ENCODE data around the gene OPRD1. TPM values are rescaled to one million over a fixed set of nuclear protein-coding genes. Genes with fewer than 3 reads are reported as not detected.
A peak's percentile ranks its signal among the peaks of the same experiment; 100 is the strongest.

The OPRD1 gene
- polyA plus RNA-seq, 1 of the 3 experiments (the other 2 are of a cell fraction) = 0.07 TPM

DNA sequence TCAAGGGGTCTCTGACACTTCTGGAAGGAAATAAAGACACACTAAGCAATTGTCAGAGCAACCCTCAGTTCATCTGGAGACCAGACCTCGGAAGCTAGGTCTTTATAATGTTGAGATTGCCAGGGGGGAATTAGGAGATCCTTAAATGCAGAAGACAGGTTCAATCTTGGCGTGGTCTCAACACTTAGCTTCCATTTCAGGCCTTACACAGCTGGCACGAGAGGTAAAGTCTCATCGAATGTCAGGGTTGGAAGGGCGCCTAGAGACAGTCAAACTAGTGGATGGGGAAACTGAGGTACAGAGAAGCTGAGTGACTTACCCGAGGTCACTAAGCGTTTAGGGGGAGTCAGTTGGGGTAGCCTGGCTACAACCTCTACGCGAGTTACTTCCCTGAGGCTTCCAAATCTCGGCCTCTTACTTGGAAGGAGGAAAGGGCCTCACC is 101.8 kb downstream of the OPRD1 start:
- CTCF ChIA-PET = interaction anchor here (1.0 to 2.8 kb wide), 4 partner anchors 29 to 210 kb away, joined by 3 to 10 read pairs (median 4); partner anchors contain the start of gene TMEM200B
- H3K79me2 ChIP-seq (ENCODE audit: insufficient read depth) = peaks cover 16% of the 10 kb centered on the region

DNA sequence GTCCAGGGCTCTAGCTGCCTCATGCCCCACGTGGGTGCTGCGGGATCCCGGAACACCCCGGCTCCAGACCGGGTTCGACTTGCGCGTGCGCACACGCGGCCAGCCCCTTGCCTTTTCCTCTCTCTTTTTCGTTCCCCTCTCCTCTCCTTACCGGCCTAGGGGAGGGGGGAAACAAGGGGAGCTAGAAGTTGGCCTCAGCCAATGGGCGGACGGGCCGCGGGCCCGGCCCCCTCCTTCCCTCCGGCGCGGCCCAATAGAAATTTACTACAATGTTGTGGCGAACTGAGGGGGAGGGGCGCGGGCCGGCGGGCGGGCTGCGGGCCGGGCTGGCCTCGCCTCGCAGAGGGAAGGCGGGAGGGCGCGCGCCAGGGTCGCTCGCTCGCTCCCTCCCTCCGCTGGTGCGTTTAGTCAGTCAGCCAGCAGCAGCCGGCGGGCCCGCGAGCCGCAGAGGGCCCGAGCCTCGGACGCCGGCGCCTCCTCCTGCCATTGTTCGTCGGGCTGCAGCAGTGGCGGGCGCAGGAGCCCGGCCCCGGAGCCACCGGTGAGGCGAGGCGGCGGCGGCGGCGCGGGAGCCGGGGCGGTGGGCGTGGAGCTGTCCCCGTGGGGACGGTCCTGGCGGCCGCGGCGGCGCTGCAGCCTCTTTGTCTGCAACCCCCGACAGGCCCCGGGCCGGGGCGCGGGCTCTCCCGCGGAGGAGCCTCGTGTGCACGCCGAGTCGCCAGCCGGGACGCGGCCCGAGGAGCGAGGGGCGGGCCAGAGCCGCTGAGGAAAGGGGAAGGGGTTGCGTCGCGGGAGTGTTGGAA is 102.5 kb downstream of the OPRD1 start, which contains the start of gene EPB41:
Gene EPB41 (plus strand): TSS at position 342 of the 803 bp plus-strand sequence. CDS start 72,869 bp downstream, outside the sequence.
- peak within 1 kb of the TSS; percentile 87 for H3K4me2 ChIP-seq
- H3K27ac ChIP-seq (ENCODE audit: low read depth in 2 of 2, low read length in 1 of 2) = peak within 1 kb of the TSS in 1 of 2 experiments; percentile 59; a peak in 2 of 4 replicates
- H3K27me3 ChIP-seq (ENCODE audit: insufficient read depth) = no peaks in the 10 kb centered on the region
- WGBS (ENCODE audit: low lambda C conversion rate) = 3% methylated on average over 34 of the region's 95 CpGs
- H3K9ac ChIP-seq = peak within 1 kb of the TSS; percentile 67; the same call in 1 of the 2 replicates
- peak; percentile 99 for DNase-seq
- H3K79me2 ChIP-seq (ENCODE audit: insufficient read depth) = peaks cover 16% of the 10 kb centered on the region
- peak within 1 kb of the TSS; percentile 89 for H2AFZ ChIP-seq (ENCODE audit: low read depth)
- TF ChIP-seq, protein P1, sequence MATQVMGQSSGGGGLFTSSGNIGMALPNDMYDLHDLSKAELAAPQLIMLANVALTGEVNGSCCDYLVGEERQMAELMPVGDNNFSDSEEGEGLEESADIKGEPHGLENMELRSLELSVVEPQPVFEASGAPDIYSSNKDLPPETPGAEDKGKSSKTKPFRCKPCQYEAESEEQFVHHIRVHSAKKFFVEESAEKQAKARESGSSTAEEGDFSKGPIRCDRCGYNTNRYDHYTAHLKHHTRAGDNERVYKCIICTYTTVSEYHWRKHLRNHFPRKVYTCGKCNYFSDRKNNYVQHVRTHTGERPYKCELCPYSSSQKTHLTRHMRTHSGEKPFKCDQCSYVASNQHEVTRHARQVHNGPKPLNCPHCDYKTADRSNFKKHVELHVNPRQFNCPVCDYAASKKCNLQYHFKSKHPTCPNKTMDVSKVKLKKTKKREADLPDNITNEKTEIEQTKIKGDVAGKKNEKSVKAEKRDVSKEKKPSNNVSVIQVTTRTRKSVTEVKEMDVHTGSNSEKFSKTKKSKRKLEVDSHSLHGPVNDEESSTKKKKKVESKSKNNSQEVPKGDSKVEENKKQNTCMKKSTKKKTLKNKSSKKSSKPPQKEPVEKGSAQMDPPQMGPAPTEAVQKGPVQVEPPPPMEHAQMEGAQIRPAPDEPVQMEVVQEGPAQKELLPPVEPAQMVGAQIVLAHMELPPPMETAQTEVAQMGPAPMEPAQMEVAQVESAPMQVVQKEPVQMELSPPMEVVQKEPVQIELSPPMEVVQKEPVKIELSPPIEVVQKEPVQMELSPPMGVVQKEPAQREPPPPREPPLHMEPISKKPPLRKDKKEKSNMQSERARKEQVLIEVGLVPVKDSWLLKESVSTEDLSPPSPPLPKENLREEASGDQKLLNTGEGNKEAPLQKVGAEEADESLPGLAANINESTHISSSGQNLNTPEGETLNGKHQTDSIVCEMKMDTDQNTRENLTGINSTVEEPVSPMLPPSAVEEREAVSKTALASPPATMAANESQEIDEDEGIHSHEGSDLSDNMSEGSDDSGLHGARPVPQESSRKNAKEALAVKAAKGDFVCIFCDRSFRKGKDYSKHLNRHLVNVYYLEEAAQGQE (IDR thresholded peaks at IDR 0.05; ENCODE audit: low read depth, low read length) = peak; percentile 47; the same call in 1 of the 2 replicates
- peak; percentile 93 for TF ChIP-seq MXI1 (IDR thresholded peaks at IDR 0.05; ENCODE audit: low read depth, low read length)
- TF ChIP-seq, protein P2, sequence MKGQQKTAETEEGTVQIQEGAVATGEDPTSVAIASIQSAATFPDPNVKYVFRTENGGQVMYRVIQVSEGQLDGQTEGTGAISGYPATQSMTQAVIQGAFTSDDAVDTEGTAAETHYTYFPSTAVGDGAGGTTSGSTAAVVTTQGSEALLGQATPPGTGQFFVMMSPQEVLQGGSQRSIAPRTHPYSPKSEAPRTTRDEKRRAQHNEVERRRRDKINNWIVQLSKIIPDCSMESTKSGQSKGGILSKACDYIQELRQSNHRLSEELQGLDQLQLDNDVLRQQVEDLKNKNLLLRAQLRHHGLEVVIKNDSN (IDR thresholded peaks at IDR 0.05; ENCODE audit: borderline replicate concordance, low read depth) = peak; percentile 57; the same call in 1 of the 2 replicates
- 0 out of 2 replicates have a peak, but pooled peaks have one; percentile 3 for TF ChIP-seq ELF1 (IDR thresholded peaks at IDR 0.05)
- TF ChIP-seq FOXM1 (IDR thresholded peaks at IDR 0.05; ENCODE audit: low read depth) = no peak
- TF ChIP-seq, protein P3, sequence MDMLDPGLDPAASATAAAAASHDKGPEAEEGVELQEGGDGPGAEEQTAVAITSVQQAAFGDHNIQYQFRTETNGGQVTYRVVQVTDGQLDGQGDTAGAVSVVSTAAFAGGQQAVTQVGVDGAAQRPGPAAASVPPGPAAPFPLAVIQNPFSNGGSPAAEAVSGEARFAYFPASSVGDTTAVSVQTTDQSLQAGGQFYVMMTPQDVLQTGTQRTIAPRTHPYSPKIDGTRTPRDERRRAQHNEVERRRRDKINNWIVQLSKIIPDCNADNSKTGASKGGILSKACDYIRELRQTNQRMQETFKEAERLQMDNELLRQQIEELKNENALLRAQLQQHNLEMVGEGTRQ (IDR thresholded peaks at IDR 0.05; ENCODE audit: borderline replicate concordance, low read depth, low read length) = peak; percentile 32; the same call in 1 of the 2 replicates
- TF ChIP-seq RFX5 (IDR thresholded peaks at IDR 0.05; ENCODE audit: low read length) = peak; percentile 64; the same call in 1 of the 2 replicates
- TF ChIP-seq, protein P4, sequence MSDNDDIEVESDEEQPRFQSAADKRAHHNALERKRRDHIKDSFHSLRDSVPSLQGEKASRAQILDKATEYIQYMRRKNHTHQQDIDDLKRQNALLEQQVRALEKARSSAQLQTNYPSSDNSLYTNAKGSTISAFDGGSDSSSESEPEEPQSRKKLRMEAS (IDR thresholded peaks at IDR 0.05; ENCODE audit: low read depth) = peak; percentile 85
- no peak for TF ChIP-seq EZH2phosphoT487 (IDR thresholded peaks at IDR 0.05; ENCODE audit: borderline replicate concordance, low read depth)
- TF ChIP-seq CHD2 (IDR thresholded peaks at IDR 0.05; ENCODE audit: low read length, partially characterized antibody) = peak; percentile 48
- TF ChIP-seq NRF1 (IDR thresholded peaks at IDR 0.05; ENCODE audit: low read depth, low read length) = peak; percentile 77
- TF ChIP-seq, protein P5, sequence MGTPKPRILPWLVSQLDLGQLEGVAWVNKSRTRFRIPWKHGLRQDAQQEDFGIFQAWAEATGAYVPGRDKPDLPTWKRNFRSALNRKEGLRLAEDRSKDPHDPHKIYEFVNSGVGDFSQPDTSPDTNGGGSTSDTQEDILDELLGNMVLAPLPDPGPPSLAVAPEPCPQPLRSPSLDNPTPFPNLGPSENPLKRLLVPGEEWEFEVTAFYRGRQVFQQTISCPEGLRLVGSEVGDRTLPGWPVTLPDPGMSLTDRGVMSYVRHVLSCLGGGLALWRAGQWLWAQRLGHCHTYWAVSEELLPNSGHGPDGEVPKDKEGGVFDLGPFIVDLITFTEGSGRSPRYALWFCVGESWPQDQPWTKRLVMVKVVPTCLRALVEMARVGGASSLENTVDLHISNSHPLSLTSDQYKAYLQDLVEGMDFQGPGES (IDR thresholded peaks at IDR 0.05; ENCODE audit: low read depth, low read length) = no peak; the same call in 1 of the 2 replicates
- no peaks in the 10 kb centered on the region for H3K9me2 ChIP-seq
- peaks cover 15% of the 10 kb centered on the region for H3F3A ChIP-seq (replicated peaks; ENCODE audit: insufficient read depth)
- H3K4me1 ChIP-seq (ENCODE audit: control insufficient read depth in 1 of 2, insufficient read depth in 2 of 2, low read depth in 1 of 2, low read length in 1 of 2) = peaks cover 0 to 15% of the 10 kb centered on the region in 2 experiments; a peak in 2 of 4 replicates
- no peaks in the 10 kb centered on the region for H3K36me3 ChIP-seq (replicated peaks in 1 of 2; ENCODE audit: control insufficient read depth in 1 of 2, insufficient read depth in 2 of 2, low read length in 1 of 2)
- no peaks in the 10 kb centered on the region for H4K20me1 ChIP-seq (ENCODE audit: insufficient read depth)
- H3K9me3 ChIP-seq = no peaks in the 10 kb centered on the region
- peak within 1 kb of the TSS; percentile 61 to 76 for H3K4me3 ChIP-seq (ENCODE audit: low read depth in 2 of 2, low read length in 1 of 2)
- ChIA-PET POLR2A (interaction anchor here (0.8 to 1.5 kb wide), 4 partner anchors 12 to 267 kb away, joined by 3 to 11 read pairs (median 3); partner anchors contain the start of gene SRSF4), CTCF (interaction anchor here (1.0 to 2.8 kb wide), 5 partner anchors 10 to 209 kb away, joined by 3 to 10 read pairs (median 4); partner anchors contain the start of gene TMEM200B)

More for the DNA sequence above, 101.8 kb downstream of the OPRD1 start:
- Histone ChIP-seq H3K9ac (peak overlapping the region; percentile 67; the same call in 1 of the 2 replicates), H3K27me3 (ENCODE audit: insufficient read depth) (no peaks in the 10 kb centered on the region), H3K36me3 (replicated peaks in 1 of 2; ENCODE audit: control insufficient read depth in 1 of 2, insufficient read depth in 2 of 2, low read length in 1 of 2) (no peaks in the 10 kb centered on the region), H3K27ac (ENCODE audit: low read depth in 2 of 2, low read length in 1 of 2) (no peak overlapping the region; a peak in 1 of 4 replicates), H3F3A (replicated peaks; ENCODE audit: insufficient read depth) (peaks cover 15% of the 10 kb centered on the region), H3K4me1 (ENCODE audit: control insufficient read depth in 1 of 2, insufficient read depth in 2 of 2, low read depth in 1 of 2, low read length in 1 of 2) (peaks cover 0 to 15% of the 10 kb centered on the region in 2 experiments; a peak in 2 of 4 replicates), H3K4me3 (ENCODE audit: low read depth in 2 of 2, low read length in 1 of 2) (peak overlapping the region; percentile 61 to 76), H4K20me1 (ENCODE audit: insufficient read depth) (no peaks in the 10 kb centered on the region), H3K4me2 (peak overlapping the region; percentile 87), H2AFZ (ENCODE audit: low read depth) (peak overlapping the region; percentile 89), H3K9me3 (no peaks in the 10 kb centered on the region), H3K9me2 (no peaks in the 10 kb centered on the region)
- POLR2A ChIA-PET = interaction anchor here (0.8 to 1.5 kb wide), 3 partner anchors 11 to 268 kb away, joined by 3 to 11 read pairs (median 3); partner anchors contain the start of gene SRSF4
- TF ChIP-seq CHD2 (IDR thresholded peaks at IDR 0.05; ENCODE audit: low read length, partially characterized antibody) = no peak
- TF ChIP-seq EZH2phosphoT487 (IDR thresholded peaks at IDR 0.05; ENCODE audit: borderline replicate concordance, low read depth) = no peak
- 0 out of 2 replicates have a peak, but pooled peaks have one; percentile 9 for TF ChIP-seq SIN3A (IDR thresholded peaks at IDR 0.05; ENCODE audit: borderline replicate concordance, low read depth, low read length)
- 66% methylated on average over 7 of the region's 10 CpGs for WGBS (ENCODE audit: low lambda C conversion rate)
- DNase-seq = no peak
